PC-3 (cell line): Measurements from ENCODE around the gene MAST4.

Experiments
- CTCF ChIP-seq: fragments of 300-600 bp; sonication (generic); conservative IDR thresholded peaks from 2 replicates; pipeline ENCODE4 v1.5.1; 2017; ENCODE audit warnings: antibody characterized with exemption, low read depth, mild to moderate bottlenecking, low read length
- EZH2 ChIP-seq: fragments of 300-600 bp; sonication (generic); IDR thresholded peaks from one replicate; pipeline ENCODE4 v1.6.1; 2017; ENCODE audit warnings: antibody characterized with exemption, mild to moderate bottlenecking, low read length; ENCODE audit not compliant: unreplicated experiment
- EZH2phosphoT487 ChIP-seq: fragments of 300-600 bp; sonication (generic); IDR thresholded peaks from 2 replicates; pipeline ENCODE4 v1.6.1; 2018; ENCODE audit warnings: mild to moderate bottlenecking, antibody characterized with exemption, low read length, borderline replicate concordance

- TF ChIP-seq EZH2phosphoT487 (no peak), CTCF (no peak), EZH2 (no peak)
These were observed 389.2 kb downstream of the MAST4 start for GRCh38 chr5:66985417-66985816.
